HEK293 (cell line): ENCODE data around the gene PLEKHG5.

Experiments used
- SETDB1 ChIP-seq: IDR thresholded peaks from one replicate; pipeline ENCODE4 v1.6.1; 2017; ENCODE audit warnings: mild to moderate bottlenecking, low read length, moderate library complexity, mixed read lengths; ENCODE audit not compliant: insufficient read length
- ZBTB21 ChIP-seq: fragments of 450-650 bp; formaldehyde crosslinking; IDR thresholded peaks from 2 replicates; pipeline ENCODE4 v1.5.1; 2017; ENCODE audit warnings: missing biosample characterization, missing genetic modification characterization
- ZBTB7A ChIP-seq: fragments of 450-650 bp; formaldehyde crosslinking; IDR thresholded peaks from 2 replicates; pipeline ENCODE4 v1.5.1; 2016; ENCODE audit warnings: low read depth, missing biosample characterization, missing genetic modification characterization
- TF ChIP-seq, protein P1 (sequence below): fragments of 450-650 bp; formaldehyde crosslinking; IDR thresholded peaks from 2 replicates; pipeline ENCODE4 v1.5.1; 2016; ENCODE audit warnings: missing biosample characterization, missing genetic modification characterization
- TF ChIP-seq, protein P2 (sequence below): fragments of 450-650 bp; formaldehyde crosslinking; IDR thresholded peaks from 2 replicates; pipeline ENCODE4 v1.5.1; 2016; ENCODE audit warnings: missing biosample characterization, missing genetic modification characterization
- TF ChIP-seq, protein P3 (sequence below): fragments of 450-650 bp; formaldehyde crosslinking; IDR thresholded peaks from 2 replicates; pipeline ENCODE4 v1.5.1; 2016; ENCODE audit warnings: missing biosample characterization, missing genetic modification characterization

DNA sequence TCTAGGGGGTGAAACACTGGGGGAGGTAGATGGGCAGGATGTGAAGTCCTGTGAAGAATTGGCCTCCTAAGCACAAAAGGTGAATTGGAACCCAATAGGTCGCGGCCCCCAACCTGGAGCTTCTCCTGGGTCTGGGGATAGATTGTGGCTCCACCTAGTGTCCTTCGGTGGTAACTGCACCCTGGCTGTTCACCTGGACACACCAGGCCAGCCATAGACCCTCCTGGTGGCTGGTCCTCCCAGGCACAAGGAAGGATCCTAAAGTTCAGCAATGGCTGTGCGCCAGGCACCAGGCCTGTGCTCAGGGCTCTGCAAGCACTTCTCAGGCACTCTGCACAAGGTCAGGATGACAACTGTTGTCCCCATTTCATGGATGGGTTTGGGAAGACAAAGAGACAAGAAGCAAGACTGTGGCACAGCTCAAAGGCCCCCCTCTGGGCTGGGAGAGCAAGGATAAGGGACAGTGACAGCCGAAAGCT lies 53.4 kb downstream of the PLEKHG5 start:
- TF ChIP-seq, protein P1, sequence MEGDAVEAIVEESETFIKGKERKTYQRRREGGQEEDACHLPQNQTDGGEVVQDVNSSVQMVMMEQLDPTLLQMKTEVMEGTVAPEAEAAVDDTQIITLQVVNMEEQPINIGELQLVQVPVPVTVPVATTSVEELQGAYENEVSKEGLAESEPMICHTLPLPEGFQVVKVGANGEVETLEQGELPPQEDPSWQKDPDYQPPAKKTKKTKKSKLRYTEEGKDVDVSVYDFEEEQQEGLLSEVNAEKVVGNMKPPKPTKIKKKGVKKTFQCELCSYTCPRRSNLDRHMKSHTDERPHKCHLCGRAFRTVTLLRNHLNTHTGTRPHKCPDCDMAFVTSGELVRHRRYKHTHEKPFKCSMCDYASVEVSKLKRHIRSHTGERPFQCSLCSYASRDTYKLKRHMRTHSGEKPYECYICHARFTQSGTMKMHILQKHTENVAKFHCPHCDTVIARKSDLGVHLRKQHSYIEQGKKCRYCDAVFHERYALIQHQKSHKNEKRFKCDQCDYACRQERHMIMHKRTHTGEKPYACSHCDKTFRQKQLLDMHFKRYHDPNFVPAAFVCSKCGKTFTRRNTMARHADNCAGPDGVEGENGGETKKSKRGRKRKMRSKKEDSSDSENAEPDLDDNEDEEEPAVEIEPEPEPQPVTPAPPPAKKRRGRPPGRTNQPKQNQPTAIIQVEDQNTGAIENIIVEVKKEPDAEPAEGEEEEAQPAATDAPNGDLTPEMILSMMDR (tag by site-specific recombination): peak; percentile 77
- TF ChIP-seq SETDB1 (no peak), ZBTB21 (no peak), ZBTB7A (tag by site-specific recombination) (no peak)
- TF ChIP-seq, protein P2, sequence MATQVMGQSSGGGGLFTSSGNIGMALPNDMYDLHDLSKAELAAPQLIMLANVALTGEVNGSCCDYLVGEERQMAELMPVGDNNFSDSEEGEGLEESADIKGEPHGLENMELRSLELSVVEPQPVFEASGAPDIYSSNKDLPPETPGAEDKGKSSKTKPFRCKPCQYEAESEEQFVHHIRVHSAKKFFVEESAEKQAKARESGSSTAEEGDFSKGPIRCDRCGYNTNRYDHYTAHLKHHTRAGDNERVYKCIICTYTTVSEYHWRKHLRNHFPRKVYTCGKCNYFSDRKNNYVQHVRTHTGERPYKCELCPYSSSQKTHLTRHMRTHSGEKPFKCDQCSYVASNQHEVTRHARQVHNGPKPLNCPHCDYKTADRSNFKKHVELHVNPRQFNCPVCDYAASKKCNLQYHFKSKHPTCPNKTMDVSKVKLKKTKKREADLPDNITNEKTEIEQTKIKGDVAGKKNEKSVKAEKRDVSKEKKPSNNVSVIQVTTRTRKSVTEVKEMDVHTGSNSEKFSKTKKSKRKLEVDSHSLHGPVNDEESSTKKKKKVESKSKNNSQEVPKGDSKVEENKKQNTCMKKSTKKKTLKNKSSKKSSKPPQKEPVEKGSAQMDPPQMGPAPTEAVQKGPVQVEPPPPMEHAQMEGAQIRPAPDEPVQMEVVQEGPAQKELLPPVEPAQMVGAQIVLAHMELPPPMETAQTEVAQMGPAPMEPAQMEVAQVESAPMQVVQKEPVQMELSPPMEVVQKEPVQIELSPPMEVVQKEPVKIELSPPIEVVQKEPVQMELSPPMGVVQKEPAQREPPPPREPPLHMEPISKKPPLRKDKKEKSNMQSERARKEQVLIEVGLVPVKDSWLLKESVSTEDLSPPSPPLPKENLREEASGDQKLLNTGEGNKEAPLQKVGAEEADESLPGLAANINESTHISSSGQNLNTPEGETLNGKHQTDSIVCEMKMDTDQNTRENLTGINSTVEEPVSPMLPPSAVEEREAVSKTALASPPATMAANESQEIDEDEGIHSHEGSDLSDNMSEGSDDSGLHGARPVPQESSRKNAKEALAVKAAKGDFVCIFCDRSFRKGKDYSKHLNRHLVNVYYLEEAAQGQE (tag by site-specific recombination): no peak
- TF ChIP-seq, protein P3, sequence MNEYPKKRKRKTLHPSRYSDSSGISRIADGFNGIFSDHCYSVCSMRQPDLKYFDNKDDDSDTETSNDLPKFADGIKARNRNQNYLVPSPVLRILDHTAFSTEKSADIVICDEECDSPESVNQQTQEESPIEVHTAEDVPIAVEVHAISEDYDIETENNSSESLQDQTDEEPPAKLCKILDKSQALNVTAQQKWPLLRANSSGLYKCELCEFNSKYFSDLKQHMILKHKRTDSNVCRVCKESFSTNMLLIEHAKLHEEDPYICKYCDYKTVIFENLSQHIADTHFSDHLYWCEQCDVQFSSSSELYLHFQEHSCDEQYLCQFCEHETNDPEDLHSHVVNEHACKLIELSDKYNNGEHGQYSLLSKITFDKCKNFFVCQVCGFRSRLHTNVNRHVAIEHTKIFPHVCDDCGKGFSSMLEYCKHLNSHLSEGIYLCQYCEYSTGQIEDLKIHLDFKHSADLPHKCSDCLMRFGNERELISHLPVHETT: no peak
